ENCODE results near the gene RAP2A. TPM values are rescaled to one million over a fixed set of nuclear protein-coding genes. Genes with fewer than 3 reads are reported as not detected.

The RAP2A gene
- total and polyA plus RNA-seq, 4 donors, result 7.5 to 46.0 (median 23.7) TPM

DNA sequence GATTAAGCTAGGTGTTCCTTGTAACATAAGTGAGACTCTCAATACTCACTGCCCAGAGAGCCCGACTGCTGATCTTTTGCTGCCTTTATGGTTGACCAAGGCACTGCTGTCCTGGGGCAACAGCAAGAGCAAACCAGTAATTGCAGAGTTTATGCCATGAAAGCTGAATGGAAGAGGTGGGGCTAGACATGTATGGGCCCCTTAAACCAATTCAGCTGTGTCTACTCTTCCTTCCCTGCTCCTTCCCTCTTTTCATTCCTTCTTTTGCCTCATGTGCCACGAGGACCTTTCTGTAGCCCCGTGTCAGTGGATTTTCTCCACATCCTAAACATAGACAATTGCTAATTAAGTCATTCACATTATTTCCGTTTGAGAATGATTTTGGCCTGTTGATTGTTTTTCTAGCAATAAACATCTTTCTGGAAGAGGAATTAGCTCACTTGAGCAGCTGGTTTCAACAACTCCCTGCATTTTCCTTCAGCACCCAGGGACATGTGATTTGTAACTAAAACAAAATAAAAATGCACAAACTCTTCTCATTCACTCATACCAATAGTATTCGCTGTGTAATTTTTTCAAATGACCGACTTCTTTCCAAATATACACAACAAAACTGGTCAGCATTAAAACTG is 40.5 kb downstream of the RAP2A start:
- no peak overlapping the region for H3K9ac ChIP-seq (ENCODE audit: insufficient read depth in 1 of 2, low read length in 2 of 2)
- no peaks in the 10 kb centered on the region for H3K36me3 ChIP-seq (ENCODE audit: control insufficient read depth in 4 of 4, insufficient read depth in 4 of 4, low read length in 4 of 4)
- no peak overlapping the region for H3K4me3 ChIP-seq
- H3K4me1 ChIP-seq (ENCODE audit: control insufficient read depth in 5 of 5, insufficient read depth in 5 of 5, low read length in 5 of 5), result peaks cover 3 to 31% (median 9%) of the 10 kb centered on the region in 5 donors
- no peaks in the 10 kb centered on the region for H3K9me3 ChIP-seq (ENCODE audit: control insufficient read depth in 4 of 4, insufficient read depth in 3 of 4, low read length in 3 of 4)
- WGBS, 2 donors, result 65 to 78% methylated on average over 6 of the region's 6 CpGs
- no peak for TF ChIP-seq CTCF (IDR thresholded peaks at IDR 0.05; ENCODE audit: control extremely low read depth, extremely low read depth)
- DNase-seq (peak in 2 of 3 donors; percentile 57 to 69), ATAC-seq (ENCODE audit: insufficient read depth, low FRiP score) (no peak)
- H3K27ac ChIP-seq (ENCODE audit: low read depth in 1 of 2, low read length in 1 of 2), result no peak overlapping the region
- H3K27me3 ChIP-seq (ENCODE audit: control insufficient read depth in 3 of 3, insufficient read depth in 3 of 3, low read length in 2 of 3), result no peaks in the 10 kb centered on the region

DNA sequence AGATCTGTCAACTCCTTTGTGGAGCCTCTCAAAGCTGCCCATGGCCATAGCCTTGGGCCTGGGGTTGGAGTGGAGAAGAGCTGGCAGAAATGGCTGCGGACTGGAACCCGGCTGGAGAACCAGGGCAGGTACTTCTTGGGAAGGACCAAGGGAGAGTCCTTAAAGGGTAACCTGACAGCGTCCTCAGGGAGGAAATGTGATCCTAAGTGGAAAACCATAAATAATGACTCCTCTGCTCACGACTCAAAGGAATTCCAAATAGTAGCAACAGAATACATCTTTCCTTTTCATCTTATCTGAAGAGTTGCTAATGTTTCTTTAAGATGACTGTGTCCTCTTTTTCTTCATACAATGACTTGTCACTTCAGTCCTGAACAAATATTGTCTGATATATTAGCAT is 41.0 kb downstream of the RAP2A start:
- peaks cover 3 to 31% (median 9%) of the 10 kb centered on the region in 5 donors for H3K4me1 ChIP-seq (ENCODE audit: control insufficient read depth in 5 of 5, insufficient read depth in 5 of 5, low read length in 5 of 5)
- H3K27ac ChIP-seq (ENCODE audit: low read depth in 1 of 2, low read length in 1 of 2), result no peak overlapping the region
- no peaks in the 10 kb centered on the region for H3K9me3 ChIP-seq (ENCODE audit: control insufficient read depth in 4 of 4, insufficient read depth in 3 of 4, low read length in 3 of 4)
- H3K4me3 ChIP-seq, result no peak overlapping the region
- ATAC-seq (ENCODE audit: insufficient read depth, low FRiP score), result no peak
- WGBS, 2 donors, result 69 to 76% methylated on average over 4 of the region's 4 CpGs
- TF ChIP-seq CTCF (IDR thresholded peaks at IDR 0.05; ENCODE audit: control extremely low read depth, extremely low read depth), result no peak
- no peaks in the 10 kb centered on the region for H3K27me3 ChIP-seq (ENCODE audit: control insufficient read depth in 3 of 3, insufficient read depth in 3 of 3, low read length in 2 of 3)
- no peaks in the 10 kb centered on the region for H3K36me3 ChIP-seq (ENCODE audit: control insufficient read depth in 4 of 4, insufficient read depth in 4 of 4, low read length in 4 of 4)
- H3K9ac ChIP-seq (ENCODE audit: insufficient read depth in 1 of 2, low read length in 2 of 2), result no peak overlapping the region
- no peak for DNase-seq

DNA sequence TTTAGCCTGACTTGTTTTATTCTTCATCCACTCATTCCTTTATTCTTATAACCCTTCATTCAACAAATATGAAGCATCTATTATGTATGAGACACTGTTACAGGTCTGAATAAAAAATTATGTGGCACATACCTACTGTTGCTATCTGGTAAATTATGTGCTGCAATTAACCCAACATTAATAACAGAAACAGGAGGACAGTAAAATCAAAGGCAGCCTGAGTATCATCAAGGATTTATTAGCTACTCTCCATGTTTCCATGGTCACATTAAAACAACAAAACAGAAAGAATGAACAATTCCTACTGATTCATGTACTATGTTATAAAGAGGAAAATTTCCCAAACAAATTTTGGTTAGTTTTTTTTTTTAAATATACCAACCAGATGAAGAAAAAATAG is 43.9 kb downstream of the RAP2A start:
- H3K27me3 ChIP-seq (ENCODE audit: control insufficient read depth in 3 of 3, insufficient read depth in 3 of 3, low read length in 2 of 3), result no peaks in the 10 kb centered on the region
- peaks cover 1 to 18% (median 5%) of the 10 kb centered on the region in 5 donors for H3K4me1 ChIP-seq (ENCODE audit: control insufficient read depth in 5 of 5, insufficient read depth in 5 of 5, low read length in 5 of 5)
- H3K9me3 ChIP-seq (ENCODE audit: control insufficient read depth in 4 of 4, insufficient read depth in 3 of 4, low read length in 3 of 4), result no peaks in the 10 kb centered on the region
- ATAC-seq (ENCODE audit: insufficient read depth, low FRiP score), result no peak
- no peak overlapping the region for H3K9ac ChIP-seq (ENCODE audit: insufficient read depth in 1 of 2, low read length in 2 of 2)
- no peak for TF ChIP-seq CTCF (IDR thresholded peaks at IDR 0.05; ENCODE audit: control extremely low read depth, extremely low read depth)
- no peak overlapping the region for H3K4me3 ChIP-seq
- H3K27ac ChIP-seq (ENCODE audit: low read depth in 1 of 2, low read length in 1 of 2), result no peak overlapping the region
- no peaks in the 10 kb centered on the region for H3K36me3 ChIP-seq (ENCODE audit: control insufficient read depth in 4 of 4, insufficient read depth in 4 of 4, low read length in 4 of 4)
- DNase-seq, result peak in 2 of 3 donors; percentile 52 to 55

- H3K9me3 ChIP-seq (ENCODE audit: control insufficient read depth in 4 of 4, insufficient read depth in 3 of 4, low read length in 3 of 4), result no peaks in the 10 kb centered on the region
- H3K27me3 ChIP-seq (ENCODE audit: control insufficient read depth in 3 of 3, insufficient read depth in 3 of 3, low read length in 2 of 3), result no peaks in the 10 kb centered on the region
- DNase-seq (no peak), ATAC-seq (ENCODE audit: insufficient read depth, low FRiP score) (no peak)
- no peaks in the 10 kb centered on the region for H3K36me3 ChIP-seq (ENCODE audit: control insufficient read depth in 4 of 4, insufficient read depth in 4 of 4, low read length in 4 of 4)
- no peak overlapping the region for H3K9ac ChIP-seq (ENCODE audit: insufficient read depth in 1 of 2, low read length in 2 of 2)
- WGBS, 2 donors, result 86 to 89% methylated on average over 2 of the region's 2 CpGs
- TF ChIP-seq CTCF (IDR thresholded peaks at IDR 0.05; ENCODE audit: control extremely low read depth, extremely low read depth), result no peak
- no peak overlapping the region for H3K4me3 ChIP-seq
- peaks cover 1 to 18% (median 5%) of the 10 kb centered on the region in 5 donors for H3K4me1 ChIP-seq (ENCODE audit: control insufficient read depth in 5 of 5, insufficient read depth in 5 of 5, low read length in 5 of 5)
- no peak overlapping the region for H3K27ac ChIP-seq (ENCODE audit: low read depth in 1 of 2, low read length in 1 of 2)
Measured at GRCh38 chr13:97478247-97478646, 44.3 kb downstream of the RAP2A start.
